HG03139 (cell line): ENCODE measurements around the gene ANKRD65.
"Not testable (repeated sequence)": the region's sequence is repeated elsewhere in the genome, so short reads cannot be mapped to it uniquely, and the experiment has no call there.

Source experiments
- ATAC-seq: cut with Tn5 transposase; IDR thresholded peaks from one replicate; pipeline ENCODE4 v1.9.1; 2021; ENCODE audit not compliant: unreplicated experiment

ANKRD65 gene

GRCh38 chr1:1421147-1421906 lies at the start of gene ANKRD65:
Gene ANKRD65, minus strand, starts transcription at chr1:1421276. Its CDS starts 271 bp downstream, at chr1:1421005.
- ATAC-seq: no peak

GRCh38 chr1:1468196-1468985 lies 47.3 kb upstream of the ANKRD65 start:
- not testable (repeated sequence) for ATAC-seq

- ATAC-seq: no peak
Measured at GRCh38 chr1:1463312-1463711, 42.2 kb upstream of the ANKRD65 start.

- no peak for ATAC-seq
Measured at GRCh38 chr1:1462318-1462966, 41.4 kb upstream of the ANKRD65 start.

GRCh38 chr1:1461721-1462317 lies 40.7 kb upstream of the ANKRD65 start:
- no peak for ATAC-seq

GRCh38 chr1:1460540-1461130 lies 39.6 kb upstream of the ANKRD65 start:
- no peak for ATAC-seq

- not testable (repeated sequence) for ATAC-seq
Measured at GRCh38 chr1:1459711-1460110, 38.6 kb upstream of the ANKRD65 start.

- ATAC-seq: not testable (repeated sequence)
Measured at GRCh38 chr1:1459156-1459555, 38.1 kb upstream of the ANKRD65 start.

- not testable (repeated sequence) for ATAC-seq
Measured at GRCh38 chr1:1456683-1457255, 35.7 kb upstream of the ANKRD65 start.

- not testable (repeated sequence) for ATAC-seq
Measured at GRCh38 chr1:1455934-1456333, 34.9 kb upstream of the ANKRD65 start.

GRCh38 chr1:1455366-1455884 lies 34.3 kb upstream of the ANKRD65 start:
- ATAC-seq: no peak

- not testable (repeated sequence) for ATAC-seq
Measured at GRCh38 chr1:1454286-1455056, 33.4 kb upstream of the ANKRD65 start.

- no peak for ATAC-seq
Measured at GRCh38 chr1:1452882-1453281, 31.8 kb upstream of the ANKRD65 start.

GRCh38 chr1:1452365-1452739 lies 31.3 kb upstream of the ANKRD65 start:
- not testable (repeated sequence) for ATAC-seq

- no peak for ATAC-seq
Measured at GRCh38 chr1:1451696-1452364, 30.8 kb upstream of the ANKRD65 start.

- ATAC-seq: not testable (repeated sequence)
Measured at GRCh38 chr1:1450616-1451015, 29.5 kb upstream of the ANKRD65 start.

GRCh38 chr1:1449099-1449739 lies 28.1 kb upstream of the ANKRD65 start, which contains the start of gene ATAD3C:
Gene ATAD3C, plus strand, starts transcription at chr1:1449689. Its CDS starts 995 bp downstream, at chr1:1450684.
- no peak for ATAC-seq

GRCh38 chr1:1446631-1447030 lies 25.6 kb upstream of the ANKRD65 start:
- ATAC-seq: not testable (repeated sequence)
